Thoracic aorta (tissue), 2 donors: Measurements from ENCODE around the gene RER1. TPM values are rescaled to one million over a fixed set of nuclear protein-coding genes. Genes with fewer than 3 reads are reported as not detected.

Source experiments
- ATAC-seq: fragments of 150-250 bp; one replicate; pipeline ENCODE4 v1.8.0; 2017; ENCODE audit warnings: low read depth; ENCODE audit not compliant: insufficient number of reproducible peaks, low FRiP score
- DNase-seq: peaks from one replicate; pipeline ENCODE4 v3.0.0-alpha.2; 2020; ENCODE audit warnings: low spot score
- H3K27ac ChIP-seq, 2 donors: fragments of 200-600 bp; sonication (generic); 1 replicate in 1 of 2; 2 replicates in 1 of 2; pipeline ENCODE4 v1.5.1; 2016; ENCODE audit warnings: mild to moderate bottlenecking in 2 of 2, moderate library complexity in 2 of 2
- H3K27me3 ChIP-seq: fragments of 200-600 bp; sonication (generic); replicated peaks from 2 replicates; pipeline ENCODE4 v1.6.0; 2016; ENCODE audit warnings: mild to moderate bottlenecking; ENCODE audit not compliant: insufficient read depth
- H3K36me3 ChIP-seq: fragments of 200-600 bp; sonication (generic); one replicate; pipeline ENCODE4 v1.5.1; 2016
- H3K4me1 ChIP-seq, 2 donors: fragments of 200-600 bp; sonication (generic); 1 replicate in 1 of 2; 2 replicates in 1 of 2; pipeline versions ENCODE4 v1.5.1 to v1.6.0; 2016; ENCODE audit warnings: low read depth in 2 of 2, mild to moderate bottlenecking in 1 of 2; ENCODE audit not compliant: control insufficient read depth in 1 of 2
- H3K4me3 ChIP-seq: fragments of 200-600 bp; sonication (generic); 2 replicates; pipeline ENCODE4 v1.5.1; 2016; ENCODE audit warnings: mild to moderate bottlenecking
- H3K9me3 ChIP-seq: fragments of 200-600 bp; sonication (generic); 2 replicates; pipeline ENCODE4 v1.5.1; 2016
- total RNA-seq, 2 donors: library from RNA; depleted of rRNA; stranded (reverse); fragments of >200 nt; gene quantifications; one replicate each; pipeline versions ENCODE4 v1.1.0 to v1.2.3, GENCODE V29; 2016
- TF ChIP-seq, protein P1 (sequence below): fragments of 200-600 bp; sonication (generic); IDR thresholded peaks from one replicate; pipeline ENCODE4 v1.5.1; 2019; ENCODE audit warnings: antibody characterized with exemption

The RER1 gene
- total RNA-seq, 2 donors from 2014 or later: 68.6 to 76.3 TPM

DNA sequence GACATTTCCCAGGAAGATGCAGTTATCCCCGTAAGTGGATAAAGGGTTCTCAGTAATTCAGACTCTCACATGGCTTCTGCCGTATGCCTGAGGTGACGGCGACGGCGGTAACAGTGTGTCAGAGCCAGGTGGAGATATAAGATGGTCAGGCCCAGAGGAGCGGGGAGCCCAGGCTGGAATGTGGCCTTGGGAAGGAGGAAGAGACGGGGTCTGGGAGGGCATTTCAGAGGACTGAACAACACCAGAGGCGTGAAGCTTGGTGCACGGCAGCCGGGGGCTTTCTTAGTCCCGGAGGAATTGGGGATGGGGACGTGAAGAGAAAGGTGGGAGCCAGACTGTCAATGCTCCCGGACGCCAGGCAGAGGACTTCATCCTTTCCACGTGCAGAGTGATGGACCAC lies 1.0 kb downstream of the RER1 start:
- Histone ChIP-seq H3K4me3 (peak overlapping the region; percentile 94), H3K27me3 (no peaks in the 10 kb centered on the region), H3K27ac (peak overlapping the region in 1 of 2 donors; percentile 85), H3K9me3 (no peaks in the 10 kb centered on the region), H3K4me1 (peaks cover 12 to 31% of the 10 kb centered on the region in 2 donors), H3K36me3 (peaks cover 17% of the 10 kb centered on the region)
- TF ChIP-seq, protein P1, sequence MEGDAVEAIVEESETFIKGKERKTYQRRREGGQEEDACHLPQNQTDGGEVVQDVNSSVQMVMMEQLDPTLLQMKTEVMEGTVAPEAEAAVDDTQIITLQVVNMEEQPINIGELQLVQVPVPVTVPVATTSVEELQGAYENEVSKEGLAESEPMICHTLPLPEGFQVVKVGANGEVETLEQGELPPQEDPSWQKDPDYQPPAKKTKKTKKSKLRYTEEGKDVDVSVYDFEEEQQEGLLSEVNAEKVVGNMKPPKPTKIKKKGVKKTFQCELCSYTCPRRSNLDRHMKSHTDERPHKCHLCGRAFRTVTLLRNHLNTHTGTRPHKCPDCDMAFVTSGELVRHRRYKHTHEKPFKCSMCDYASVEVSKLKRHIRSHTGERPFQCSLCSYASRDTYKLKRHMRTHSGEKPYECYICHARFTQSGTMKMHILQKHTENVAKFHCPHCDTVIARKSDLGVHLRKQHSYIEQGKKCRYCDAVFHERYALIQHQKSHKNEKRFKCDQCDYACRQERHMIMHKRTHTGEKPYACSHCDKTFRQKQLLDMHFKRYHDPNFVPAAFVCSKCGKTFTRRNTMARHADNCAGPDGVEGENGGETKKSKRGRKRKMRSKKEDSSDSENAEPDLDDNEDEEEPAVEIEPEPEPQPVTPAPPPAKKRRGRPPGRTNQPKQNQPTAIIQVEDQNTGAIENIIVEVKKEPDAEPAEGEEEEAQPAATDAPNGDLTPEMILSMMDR: no peak
- ATAC-seq (no peak), DNase-seq (no peak)

DNA sequence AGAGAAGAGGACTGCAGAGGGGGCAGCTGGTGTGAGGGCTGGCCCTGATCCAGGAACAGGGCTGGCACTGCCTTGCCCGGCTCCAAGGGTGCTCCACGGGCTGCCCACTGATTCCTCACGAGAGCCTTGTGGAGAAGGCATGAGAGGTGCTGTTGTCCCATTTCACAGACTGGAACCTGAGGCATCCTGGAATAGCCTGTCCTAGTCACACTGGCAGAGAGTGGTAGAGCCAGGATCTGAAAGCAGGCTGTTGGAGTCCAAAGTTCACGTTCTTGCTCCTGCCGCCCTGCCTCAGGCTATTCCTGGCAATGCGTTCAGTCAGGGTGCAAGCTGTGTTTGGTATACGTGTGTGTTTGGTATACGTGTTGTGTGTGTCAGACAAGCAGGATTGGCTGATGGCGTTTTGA lies 1.8 kb downstream of the RER1 start:
- no peak overlapping the region for H3K4me3 ChIP-seq
- H3K4me1 ChIP-seq: peaks cover 12 to 31% of the 10 kb centered on the region in 2 donors
- TF ChIP-seq, protein P1: no peak

DNA sequence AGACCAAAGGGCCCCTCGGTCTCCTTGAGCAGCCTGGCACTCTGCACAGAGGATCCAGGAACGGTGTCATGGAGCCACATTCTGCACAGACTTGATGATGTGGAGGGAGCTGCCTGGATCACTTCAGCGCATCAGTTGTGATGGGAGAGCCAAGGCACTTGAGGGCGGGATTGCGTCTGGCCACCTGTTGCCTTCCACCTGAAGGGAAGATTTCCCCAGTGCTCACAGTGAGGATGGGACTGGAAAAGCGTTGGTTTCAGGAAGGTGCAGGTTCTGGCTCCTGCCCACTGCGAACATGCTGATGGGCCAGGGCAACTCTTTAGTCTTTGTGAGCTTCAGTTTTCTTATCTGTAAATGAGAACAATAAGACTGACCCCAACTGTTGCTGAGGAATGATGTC lies 2.6 kb downstream of the RER1 start:
- no peak for ATAC-seq
- peaks cover 12 to 31% of the 10 kb centered on the region in 2 donors for H3K4me1 ChIP-seq
- DNase-seq: no peak
- H3K27ac ChIP-seq: no peak overlapping the region
- H3K4me3 ChIP-seq: no peak overlapping the region
- H3K27me3 ChIP-seq: no peaks in the 10 kb centered on the region
- TF ChIP-seq, protein P1: no peak
- peaks cover 28% of the 10 kb centered on the region for H3K36me3 ChIP-seq
- no peaks in the 10 kb centered on the region for H3K9me3 ChIP-seq

More for the DNA sequence above, 1.8 kb downstream of the RER1 start:
- Histone ChIP-seq H3K36me3 (peaks cover 22% of the 10 kb centered on the region), H3K27ac (no peak overlapping the region), H3K9me3 (no peaks in the 10 kb centered on the region), H3K27me3 (no peaks in the 10 kb centered on the region)
- DNase-seq: no peak
- ATAC-seq: no peak

DNA sequence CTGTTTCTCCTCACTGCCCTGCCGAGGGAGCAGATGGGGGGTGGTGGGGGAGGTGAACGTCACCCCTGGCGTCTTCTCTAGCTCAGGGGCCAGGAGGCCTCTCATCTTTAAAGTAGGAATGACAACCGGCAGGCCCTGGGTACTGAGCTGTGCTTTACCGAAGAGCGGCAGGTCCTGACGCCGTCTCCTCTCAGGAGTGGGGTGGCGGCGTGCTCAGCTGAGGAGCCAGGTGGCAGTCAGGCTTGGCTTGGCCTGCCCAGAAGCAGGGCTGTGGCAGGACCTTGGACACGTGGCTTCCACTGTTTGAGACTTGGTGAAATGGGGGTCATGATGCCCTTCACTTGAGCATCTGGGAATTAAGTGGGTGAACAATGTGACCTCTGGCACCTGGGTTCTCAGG lies 3.1 kb downstream of the RER1 start:
- ATAC-seq (no peak), DNase-seq (no peak)
- TF ChIP-seq, protein P1: no peak
- H3K4me1 ChIP-seq: peaks cover 12 to 31% of the 10 kb centered on the region in 2 donors
- H3K4me3 ChIP-seq: no peak overlapping the region
- H3K27ac ChIP-seq: no peak overlapping the region
- H3K36me3 ChIP-seq: peaks cover 33% of the 10 kb centered on the region
- H3K9me3 ChIP-seq: no peaks in the 10 kb centered on the region
- H3K27me3 ChIP-seq: no peaks in the 10 kb centered on the region

DNA sequence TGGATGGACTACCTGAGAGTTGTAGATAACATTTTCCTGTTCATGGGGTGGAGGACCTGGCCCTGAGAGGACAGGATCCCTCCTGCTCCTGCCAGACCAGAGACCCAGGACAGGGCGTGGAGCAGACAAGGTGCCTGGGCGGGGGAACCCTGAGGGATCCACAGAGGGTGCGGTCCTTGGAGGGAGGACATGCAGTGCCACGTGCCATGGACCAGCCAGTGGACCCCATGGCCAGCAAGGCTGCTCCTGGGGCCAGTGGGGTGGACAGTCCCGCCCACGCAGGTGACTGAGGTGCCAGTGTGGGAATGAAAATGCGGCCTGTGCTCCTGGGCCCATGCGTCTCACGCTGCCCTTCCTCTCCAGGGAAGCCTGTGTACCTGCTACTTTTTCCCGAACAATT lies 3.6 kb downstream of the RER1 start:
- H3K27ac ChIP-seq: no peak overlapping the region
- no peak for ATAC-seq
- no peaks in the 10 kb centered on the region for H3K27me3 ChIP-seq
- DNase-seq: no peak
- no peak overlapping the region for H3K4me3 ChIP-seq
- peaks cover 12 to 31% of the 10 kb centered on the region in 2 donors for H3K4me1 ChIP-seq
- TF ChIP-seq, protein P1: no peak
- H3K36me3 ChIP-seq: peaks cover 38% of the 10 kb centered on the region
- no peaks in the 10 kb centered on the region for H3K9me3 ChIP-seq
